Neural cell (in vitro differentiated cells): ENCODE data around the gene C22orf39. TPM values are rescaled to one million over a fixed set of nuclear protein-coding genes. Genes with fewer than 3 reads are reported as not detected.

Source experiments
- H2AFZ ChIP-seq: fragments of 200-600, 300-800 bp; sonication (generic), shearing (Covaris generic); 2 replicates; pipeline ENCODE4 v1.6.0; 2014; ENCODE audit warnings: low read depth, mild to moderate bottlenecking, antibody characterized with exemption, low read length, moderate library complexity
- H3F3A ChIP-seq: fragments of 200-600 bp; shearing (Covaris generic); 2 replicates; pipeline ENCODE4 v1.6.1; 2016; ENCODE audit warnings: mild to moderate bottlenecking, moderate library complexity, mixed read lengths, antibody characterized with exemption, low read length; ENCODE audit not compliant: insufficient read depth, poor library complexity, severe bottlenecking
- H3K27ac ChIP-seq: fragments of 200-600, 300-800 bp; sonication (generic), shearing (Covaris generic); 2 replicates; pipeline ENCODE4 v1.5.1; 2014; ENCODE audit warnings: mild to moderate bottlenecking, low read length, moderate library complexity
- H3K27me3 ChIP-seq: fragments of 300-800, 200-600 bp; sonication (generic), shearing (Covaris generic); 2 replicates; pipeline ENCODE4 v1.6.0; 2014; ENCODE audit warnings: mild to moderate bottlenecking, low read depth, low read length, moderate library complexity; ENCODE audit not compliant: insufficient read depth
- H3K36me3 ChIP-seq: fragments of 300-800, 200-600 bp; sonication (generic), shearing (Covaris generic); 2 replicates; pipeline ENCODE4 v1.5.1; 2014; ENCODE audit warnings: mild to moderate bottlenecking, antibody characterized with exemption, low read length, moderate library complexity; ENCODE audit not compliant: insufficient read depth
- H3K4me2 ChIP-seq: fragments of 300-800, 200-600 bp; sonication (generic), shearing (Covaris generic); 2 replicates; pipeline ENCODE4 v1.6.0; 2014; ENCODE audit warnings: mild to moderate bottlenecking, low read length
- H3K4me3 ChIP-seq: fragments of 300-800, 200-600 bp; sonication (generic), shearing (Covaris generic); 2 replicates; pipeline ENCODE4 v1.5.1; 2014; ENCODE audit warnings: mild to moderate bottlenecking, low read length, moderate library complexity
- H3K79me2 ChIP-seq: fragments of 200-600 bp; shearing (Covaris generic); replicated peaks from 2 replicates; pipeline ENCODE4 v1.6.0; 2014; ENCODE audit warnings: mild to moderate bottlenecking, low read length, moderate library complexity; ENCODE audit not compliant: insufficient read depth
- H3K9ac ChIP-seq: fragments of 300-800, 200-600 bp; sonication (generic), shearing (Covaris generic); 2 replicates; pipeline ENCODE4 v1.6.1; 2016; ENCODE audit warnings: mild to moderate bottlenecking, low read length, mixed read lengths
- H3K9me2 ChIP-seq: fragments of 200-600 bp; shearing (Covaris generic); 2 replicates; pipeline ENCODE4 v1.6.1; 2016; ENCODE audit warnings: mild to moderate bottlenecking, low read length, mixed read lengths; ENCODE audit not compliant: insufficient read depth
- H3K9me3 ChIP-seq: fragments of 200-600, 300-800 bp; sonication (generic), shearing (Covaris generic); 2 replicates; pipeline ENCODE4 v1.6.1; 2016; ENCODE audit warnings: mild to moderate bottlenecking, mixed run types, low read length, moderate library complexity, mixed read lengths
- H4K20me1 ChIP-seq: fragments of 200-600 bp; shearing (Covaris generic); 2 replicates; pipeline ENCODE4 v1.6.1; 2016; ENCODE audit warnings: mild to moderate bottlenecking, mixed run types; ENCODE audit not compliant: insufficient read depth
- CTCF ChIP-seq: fragments of 450-650 bp; IDR thresholded peaks from 2 replicates; pipeline ENCODE4 v1.5.1; 2014; ENCODE audit warnings: antibody characterized with exemption, mild to moderate bottlenecking, moderate library complexity; ENCODE audit not compliant: poor library complexity, severe bottlenecking
- EP300 ChIP-seq: fragments of 450-650 bp; conservative IDR thresholded peaks from 2 replicates; pipeline ENCODE4 v1.6.1; 2014; ENCODE audit warnings: antibody characterized with exemption, mild to moderate bottlenecking, moderate library complexity; ENCODE audit not compliant: poor library complexity, severe bottlenecking
- EZH2 ChIP-seq: fragments of 200-600, 300-800 bp; shearing (Covaris generic), sonication (generic); IDR thresholded peaks from 2 replicates; pipeline ENCODE4 v1.6.1; 2014; ENCODE audit warnings: antibody characterized with exemption, low read length, borderline replicate concordance, mild to moderate bottlenecking; ENCODE audit not compliant: insufficient read depth, poor library complexity, severe bottlenecking
- MXI1 ChIP-seq: fragments of 450-650 bp; conservative IDR thresholded peaks from 2 replicates; pipeline ENCODE4 v1.6.1; 2014; ENCODE audit warnings: antibody characterized with exemption, mild to moderate bottlenecking; ENCODE audit not compliant: poor library complexity, severe bottlenecking
- POLR2AphosphoS5 ChIP-seq: IDR thresholded peaks from 2 replicates; pipeline ENCODE4 v1.6.1; 2012
- RAD21 ChIP-seq: fragments of 450-650 bp; conservative IDR thresholded peaks from 2 replicates; pipeline ENCODE4 v1.6.1; 2014; ENCODE audit warnings: antibody characterized with exemption, mild to moderate bottlenecking, moderate library complexity
- REST ChIP-seq: IDR thresholded peaks from 2 replicates; pipeline ENCODE4 v1.6.1; 2012; ENCODE audit warnings: borderline replicate concordance
- SMC3 ChIP-seq: fragments of 450-650 bp; conservative IDR thresholded peaks from 2 replicates; pipeline ENCODE4 v1.6.1; 2014; ENCODE audit warnings: antibody characterized with exemption, mild to moderate bottlenecking, moderate library complexity; ENCODE audit not compliant: poor library complexity
- TAF1 ChIP-seq: IDR thresholded peaks from 2 replicates; pipeline ENCODE4 v1.6.1; 2012; ENCODE audit warnings: low read depth
- polyA plus RNA-seq: library from polyadenylated mRNA; depleted of rRNA; stranded (reverse); fragments of >200 nt; gene quantifications from 2 replicates; pipeline ENCODE4 v1.2.3, GENCODE V29; 2014

Gene C22orf39
- polyA plus RNA-seq, 1 donor from 2014 or later: 94.9 TPM

- H3K4me3 ChIP-seq: no peak overlapping the region
- no peak overlapping the region for H3K9ac ChIP-seq
- H3K9me2 ChIP-seq: no peaks in the 10 kb centered on the region
- no peak overlapping the region for H2AFZ ChIP-seq
- H3K79me2 ChIP-seq: peaks cover 68% of the 10 kb centered on the region
- peaks cover 9% of the 10 kb centered on the region for H3K36me3 ChIP-seq
- no peaks in the 10 kb centered on the region for H4K20me1 ChIP-seq
- H3K27ac ChIP-seq: no peak overlapping the region
- H3K27me3 ChIP-seq: no peaks in the 10 kb centered on the region
- H3K4me2 ChIP-seq: no peak overlapping the region
- no peaks in the 10 kb centered on the region for H3F3A ChIP-seq
- no peak for TF ChIP-seq SMC3
- no peaks in the 10 kb centered on the region for H3K9me3 ChIP-seq
These were observed 3.8 kb downstream of the C22orf39 start for GRCh38 chr22:19443544-19444211.

- Histone ChIP-seq H3K9me3 (no peaks in the 10 kb centered on the region), H3K27me3 (no peaks in the 10 kb centered on the region), H3K9me2 (no peaks in the 10 kb centered on the region), H3K36me3 (peaks cover 9% of the 10 kb centered on the region), H2AFZ (no peak overlapping the region), H3K9ac (no peak overlapping the region), H3K4me2 (no peak overlapping the region), H3K4me3 (no peak overlapping the region), H3F3A (no peaks in the 10 kb centered on the region), H3K27ac (no peak overlapping the region), H3K79me2 (peaks cover 61% of the 10 kb centered on the region), H4K20me1 (no peaks in the 10 kb centered on the region)
- TF ChIP-seq TAF1: no peak
- no peak for TF ChIP-seq MXI1
These were observed 5.3 kb downstream of the C22orf39 start for GRCh38 chr22:19442166-19442565.

GRCh38 chr22:19440411-19441195 is 6.9 kb downstream of the C22orf39 start:
- no peaks in the 10 kb centered on the region for H3K27me3 ChIP-seq
- H3F3A ChIP-seq: no peaks in the 10 kb centered on the region
- H3K4me3 ChIP-seq: no peak overlapping the region
- no peaks in the 10 kb centered on the region for H3K9me2 ChIP-seq
- no peak for TF ChIP-seq RAD21
- no peak for TF ChIP-seq TAF1
- no peak for TF ChIP-seq POLR2AphosphoS5
- TF ChIP-seq EZH2: no peak
- no peak for TF ChIP-seq SMC3
- no peak for TF ChIP-seq EP300
- no peak for TF ChIP-seq MXI1
- TF ChIP-seq CTCF: no peak
- TF ChIP-seq REST: no peak
- peaks cover 9% of the 10 kb centered on the region for H3K36me3 ChIP-seq
- H3K27ac ChIP-seq: no peak overlapping the region
- H3K4me2 ChIP-seq: no peak overlapping the region
- H3K79me2 ChIP-seq: peaks cover 47% of the 10 kb centered on the region
- no peak overlapping the region for H2AFZ ChIP-seq
- H3K9me3 ChIP-seq: no peaks in the 10 kb centered on the region
- H3K9ac ChIP-seq: no peak overlapping the region
- no peaks in the 10 kb centered on the region for H4K20me1 ChIP-seq
